ENCODE results near the gene ADAMTS12. TPM values are rescaled to one million over a fixed set of nuclear protein-coding genes. Genes with fewer than 3 reads are reported as not detected.

ADAMTS12 gene
- total RNA-seq, 3 donors from 2014 or later (not counting 1 experiment from before 2014, with no cell fraction given), result not detected

GRCh38 chr5:33800241-33800950 is 91.4 kb downstream of the ADAMTS12 start:
- no peak overlapping the region for H3K4me3 ChIP-seq (ENCODE audit: low read length)
- Mint-ChIP-seq H3K36me3 (no peaks in the 10 kb centered on the region), H3K4me3 (no peak overlapping the region), H3K4me1 (no peaks in the 10 kb centered on the region), H3K27me3 (ENCODE audit: low read depth in 2 of 2) (no peaks in the 10 kb centered on the region), H3K27ac (no peak overlapping the region), H3K9me3 (peaks cover 0 to under 1% of the 10 kb centered on the region in 2 donors)
- H3K9me3 ChIP-seq (ENCODE audit: control insufficient read depth, insufficient read depth, low read length), result no peaks in the 10 kb centered on the region
- H3K36me3 ChIP-seq (ENCODE audit: control insufficient read depth, insufficient read depth, low read length), result no peaks in the 10 kb centered on the region
- intact Hi-C loops (cut with micrococcal nuclease), result no loop called here
- H3K4me1 ChIP-seq (ENCODE audit: control insufficient read depth, insufficient read depth, low read length), result no peaks in the 10 kb centered on the region
- H3K27me3 ChIP-seq (ENCODE audit: control insufficient read depth, insufficient read depth, low read length), result no peaks in the 10 kb centered on the region
- 82% methylated on average over 5 of the region's 7 CpGs for WGBS (ENCODE audit: insufficient coverage)
- DNase-seq (no peak), ATAC-seq (no peak)
- no peak for TF ChIP-seq CTCF (IDR thresholded peaks at IDR 0.05)
- no peak overlapping the region for H3K27ac ChIP-seq (ENCODE audit: low read length)

GRCh38 chr5:33795496-33795895 is 96.3 kb downstream of the ADAMTS12 start:
- intact Hi-C loops (cut with micrococcal nuclease), result no loop called here
- H3K27ac ChIP-seq (ENCODE audit: low read length), result no peak overlapping the region
- H3K27ac Mint-ChIP-seq, result no peak overlapping the region
- ATAC-seq (no peak), DNase-seq (no peak)
- no peak for TF ChIP-seq CTCF (IDR thresholded peaks at IDR 0.05)
- H3K27me3 ChIP-seq (ENCODE audit: control insufficient read depth, insufficient read depth, low read length), result no peaks in the 10 kb centered on the region
- no peak overlapping the region for H3K4me3 Mint-ChIP-seq
- no peaks in the 10 kb centered on the region for H3K4me1 ChIP-seq (ENCODE audit: control insufficient read depth, insufficient read depth, low read length)
- no peaks in the 10 kb centered on the region for H3K9me3 ChIP-seq (ENCODE audit: control insufficient read depth, insufficient read depth, low read length)
- WGBS (ENCODE audit: insufficient coverage), result 86% methylated on average over 5 of the region's 7 CpGs
- no peaks in the 10 kb centered on the region for H3K27me3 Mint-ChIP-seq (ENCODE audit: low read depth in 2 of 2)
- no peaks in the 10 kb centered on the region for H3K36me3 ChIP-seq (ENCODE audit: control insufficient read depth, insufficient read depth, low read length)
- no peak overlapping the region for H3K4me3 ChIP-seq (ENCODE audit: low read length)
- H3K36me3 Mint-ChIP-seq, result no peaks in the 10 kb centered on the region
- H3K9me3 Mint-ChIP-seq, result no peaks in the 10 kb centered on the region
- no peaks in the 10 kb centered on the region for H3K4me1 Mint-ChIP-seq

- Mint-ChIP-seq H3K27ac (no peak overlapping the region), H3K9me3 (no peaks in the 10 kb centered on the region), H3K36me3 (no peaks in the 10 kb centered on the region), H3K4me1 (no peaks in the 10 kb centered on the region), H3K27me3 (ENCODE audit: low read depth in 2 of 2) (no peaks in the 10 kb centered on the region), H3K4me3 (no peak overlapping the region)
- no peak for TF ChIP-seq CTCF (IDR thresholded peaks at IDR 0.05)
- DNase-seq (no peak), ATAC-seq (no peak)
- H3K27ac ChIP-seq (ENCODE audit: low read length), result no peak overlapping the region
- intact Hi-C loops (cut with micrococcal nuclease), result no loop called here
- no peaks in the 10 kb centered on the region for H3K9me3 ChIP-seq (ENCODE audit: control insufficient read depth, insufficient read depth, low read length)
- H3K4me1 ChIP-seq (ENCODE audit: control insufficient read depth, insufficient read depth, low read length), result no peaks in the 10 kb centered on the region
- 86% methylated on average over 8 of the region's 8 CpGs for WGBS (ENCODE audit: insufficient coverage)
- H3K27me3 ChIP-seq (ENCODE audit: control insufficient read depth, insufficient read depth, low read length), result no peaks in the 10 kb centered on the region
- no peak overlapping the region for H3K4me3 ChIP-seq (ENCODE audit: low read length)
- no peaks in the 10 kb centered on the region for H3K36me3 ChIP-seq (ENCODE audit: control insufficient read depth, insufficient read depth, low read length)
These were observed 97.1 kb downstream of the ADAMTS12 start for GRCh38 chr5:33794550-33795181.
